NCI-H526 (cell line): ENCODE measurements around the gene GLA.

Source experiments
- DNase-seq, 2 experiments: peaks; one replicate each; lab custom pipeline; 2025; lab: John Stamatoyannopoulos, UW

The GLA gene

GRCh38 chrX:101397779-101398178 lies 9.9 kb downstream of the GLA start:
- DNase-seq: no peak

DNA sequence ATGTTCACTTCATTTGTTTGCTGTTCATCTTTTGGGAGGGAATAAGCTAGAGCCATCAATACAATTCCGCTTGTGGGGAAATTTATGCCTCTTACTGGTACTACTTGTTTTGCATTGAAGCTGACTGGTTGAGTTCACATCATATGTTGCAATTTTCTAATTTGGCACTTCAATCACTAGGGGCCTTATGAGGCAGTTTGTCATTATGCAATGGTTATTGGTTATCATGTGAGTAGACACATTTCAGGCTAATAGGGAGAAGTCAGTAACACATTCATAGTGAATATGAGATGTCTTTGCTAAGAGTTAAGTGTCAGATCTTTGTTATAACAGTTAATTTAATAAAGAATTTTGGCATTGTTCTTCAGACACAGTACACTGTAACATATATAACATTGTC lies 11.9 kb downstream of the GLA start:
- DNase-seq: no peak

- DNase-seq: no peak
Observed at GRCh38 chrX:101394372-101394771, 13.4 kb downstream of the GLA start.

GRCh38 chrX:101393530-101394305 lies 14.0 kb downstream of the GLA start:
- DNase-seq: no peak

GRCh38 chrX:101391831-101392230 lies 15.9 kb downstream of the GLA start:
- DNase-seq: no peak

DNA sequence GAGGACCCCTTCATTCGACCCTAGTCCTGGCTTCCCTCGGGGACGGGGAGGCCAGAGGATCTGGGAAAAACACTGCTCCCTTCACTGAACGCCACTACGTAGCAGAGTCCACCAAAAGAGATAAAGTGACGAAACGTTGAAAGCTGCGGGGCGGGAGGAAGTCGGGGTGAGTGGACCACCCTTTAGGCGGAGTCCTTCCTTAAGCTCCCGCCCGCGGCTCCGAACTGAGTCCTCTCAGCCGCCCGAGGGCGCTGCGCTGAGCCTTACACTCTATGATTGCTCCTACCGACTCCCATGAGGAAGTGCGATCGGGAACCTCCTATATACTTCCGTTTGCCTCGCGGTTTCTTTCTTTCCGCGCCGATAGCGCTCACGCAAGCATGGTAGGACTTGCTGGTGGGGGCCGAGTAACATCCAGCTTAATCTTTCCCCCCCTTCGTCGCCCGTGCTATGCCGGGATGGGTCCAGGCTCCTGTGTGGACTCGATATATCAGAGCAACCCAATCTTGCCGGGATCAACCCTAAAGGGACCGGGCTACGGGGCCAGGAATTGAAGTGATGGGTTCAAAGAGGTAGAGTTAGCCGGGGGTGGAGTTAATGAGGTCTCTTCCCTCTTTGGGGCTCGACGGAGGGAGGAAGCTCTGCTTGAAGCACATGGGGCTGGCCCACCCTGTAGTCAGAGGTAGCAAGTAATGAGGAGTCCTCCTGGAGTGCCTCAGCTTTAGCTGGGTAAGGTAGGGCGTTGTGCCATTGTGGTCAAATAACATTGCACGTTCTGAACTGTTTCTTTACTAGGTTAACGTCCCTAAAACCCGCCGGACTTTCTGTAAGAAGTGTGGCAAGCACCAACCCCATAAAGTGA lies 16.8 kb downstream of the GLA start, which contains the start of gene RPL36A:
Gene RPL36A (plus strand): TSS at position 348 of the 862 bp plus-strand sequence. CDS start 33 bp downstream, at position 381.
- DNase-seq: peak; percentile 87 to 95

- no peak for DNase-seq
Observed at GRCh38 chrX:101388604-101389003, 19.1 kb downstream of the GLA start.

- DNase-seq: no peak
Observed at GRCh38 chrX:101386542-101386885, 21.2 kb downstream of the GLA start.

DNA sequence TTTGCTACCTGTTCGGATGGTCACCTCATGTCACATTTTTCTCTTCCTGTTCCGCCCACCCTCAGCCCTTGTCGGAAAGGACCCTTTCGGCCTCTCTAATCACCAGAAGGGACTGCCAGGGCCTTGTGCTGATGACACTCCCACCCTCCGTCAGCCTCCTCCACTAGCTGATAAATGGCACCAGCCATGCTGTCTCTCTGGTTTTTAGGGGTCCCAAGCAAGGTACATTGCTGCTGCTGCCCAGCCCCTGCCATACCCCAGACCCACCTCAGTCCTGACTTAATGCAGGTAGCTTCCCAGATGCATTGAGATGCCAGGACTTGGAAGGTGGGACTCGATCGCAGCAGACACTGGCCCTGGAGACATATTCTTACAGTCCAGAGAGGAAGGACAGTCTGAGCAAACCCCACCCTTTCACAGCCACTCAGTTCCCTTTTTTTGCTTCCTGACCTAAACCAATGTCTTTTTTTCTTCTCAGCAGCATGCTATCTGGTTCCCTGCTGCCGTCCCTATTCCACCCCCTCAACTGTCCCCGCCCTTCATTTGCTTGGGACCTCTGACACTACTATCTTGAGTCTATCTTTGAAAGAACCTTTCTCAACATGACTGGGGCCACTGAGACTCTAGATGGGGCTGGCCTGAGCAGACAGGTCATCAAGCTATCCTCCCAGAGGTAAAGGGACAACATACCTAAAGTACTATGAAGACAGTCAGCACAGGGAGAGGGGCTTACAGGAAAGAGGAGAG lies 21.8 kb downstream of the GLA start, which contains the start of gene BTK:
Gene BTK (minus strand): TSS at position 397 of the 747 bp plus-strand sequence. CDS start 10,907 bp downstream, outside the sequence.
- DNase-seq: no peak

DNA sequence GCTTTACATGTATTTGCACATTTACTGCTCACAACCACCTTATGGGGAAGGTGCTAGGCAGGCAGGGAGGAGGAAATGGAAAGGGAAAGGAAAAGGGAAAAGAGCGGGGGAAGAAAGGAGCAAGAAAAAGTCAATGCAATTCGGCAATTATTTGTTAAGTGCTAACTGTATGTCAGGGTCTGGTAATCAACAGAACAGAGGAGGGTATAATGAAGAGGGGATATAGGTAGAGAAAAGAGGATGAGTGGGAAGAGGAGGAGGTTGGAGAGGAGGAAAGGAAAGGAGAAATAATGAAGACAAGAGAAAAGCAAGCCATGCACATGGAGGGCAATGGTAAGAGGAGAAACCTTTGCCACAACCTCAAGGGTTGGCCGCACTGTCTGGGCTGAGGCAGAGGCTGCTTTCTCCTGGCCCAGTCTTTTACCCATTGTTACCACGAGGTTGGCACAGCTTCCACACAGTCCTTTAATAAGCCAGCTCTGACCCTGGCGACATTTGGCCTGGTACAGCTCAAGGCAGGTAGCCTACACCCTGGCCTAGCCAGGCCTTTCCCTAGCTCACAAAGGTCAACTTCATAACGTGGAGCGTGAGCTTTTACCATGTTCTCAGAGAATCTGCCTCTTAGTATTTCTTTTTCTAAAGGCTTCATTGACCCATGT lies 22.6 kb downstream of the GLA start:
- no peak for DNase-seq

DNA sequence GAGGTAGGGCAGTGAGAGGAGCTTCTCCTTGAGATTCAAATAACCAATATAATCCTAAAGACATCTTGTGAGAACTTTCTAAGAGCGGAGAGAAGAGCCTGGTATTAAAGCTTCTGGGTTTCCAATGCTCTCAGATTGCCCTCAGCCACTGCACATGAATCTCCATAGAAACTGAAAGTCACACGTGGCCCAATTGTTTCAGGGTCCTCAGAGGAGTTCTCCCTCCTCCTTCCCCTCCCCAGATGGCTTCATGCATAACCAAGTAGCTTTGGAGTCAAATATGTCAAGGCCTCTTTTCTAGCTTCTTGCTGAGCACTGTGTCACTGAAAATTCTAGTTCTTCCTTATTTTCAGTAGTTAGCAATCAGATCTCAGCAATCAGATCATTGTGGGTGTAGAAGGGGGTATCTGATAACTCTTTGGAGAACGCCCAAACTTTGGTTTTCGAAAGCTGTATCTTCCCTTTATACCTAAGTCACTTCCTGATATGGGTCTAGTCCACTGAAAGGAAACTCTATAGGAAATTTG lies 24.0 kb downstream of the GLA start:
- DNase-seq: peak; percentile 12 to 17

DNA sequence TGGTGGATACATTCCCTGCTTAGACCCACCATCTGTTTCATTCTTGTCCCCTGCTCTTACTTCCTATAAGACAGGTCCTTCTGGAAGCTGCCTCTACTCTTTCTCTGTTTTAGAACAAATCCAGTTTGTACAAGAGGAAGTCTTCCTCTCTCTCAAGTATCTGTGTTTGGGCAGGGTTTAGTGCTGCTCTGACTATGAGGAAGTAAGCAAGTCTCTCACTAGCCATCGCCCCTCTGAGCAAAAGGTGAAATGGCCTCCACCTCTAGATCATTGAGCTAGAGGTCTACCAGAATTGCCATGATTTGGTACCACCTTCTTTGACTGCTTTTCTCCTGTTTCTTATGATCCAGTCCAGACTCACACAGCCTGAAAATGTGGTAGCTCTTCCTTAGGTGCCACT lies 30.2 kb downstream of the GLA start:
- DNase-seq: no peak

DNA sequence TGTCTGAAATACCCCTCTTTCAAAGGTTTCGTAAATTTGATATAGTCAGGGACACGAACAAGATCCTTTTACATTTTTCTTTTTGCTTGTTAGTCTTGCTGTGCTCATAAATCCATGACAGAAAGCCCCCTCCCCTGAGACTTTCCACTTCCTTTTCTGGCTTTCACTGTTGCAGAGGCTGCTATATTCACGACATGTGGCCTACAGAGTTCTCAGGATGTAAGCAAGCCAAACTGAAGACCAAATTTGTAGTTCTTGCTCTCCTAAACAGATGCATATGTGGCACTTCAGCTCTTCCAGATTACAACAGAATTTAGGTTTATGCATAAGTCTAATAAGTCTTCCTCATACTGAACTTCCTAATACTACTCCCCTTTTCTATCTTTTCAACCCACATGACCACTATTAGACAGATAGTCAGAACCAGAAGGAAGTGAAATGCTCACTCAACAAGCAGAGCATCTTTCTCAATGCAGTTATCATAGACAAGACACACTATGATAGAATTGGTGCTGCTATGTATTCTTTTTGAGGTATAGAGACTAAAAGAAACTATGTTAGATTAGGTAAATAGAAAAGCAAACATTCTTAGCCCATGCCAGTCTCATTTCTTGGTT lies 36.7 kb downstream of the GLA start:
- no peak for DNase-seq

- no peak for DNase-seq
Observed at GRCh38 chrX:101369687-101370086, 38.0 kb downstream of the GLA start.

DNA sequence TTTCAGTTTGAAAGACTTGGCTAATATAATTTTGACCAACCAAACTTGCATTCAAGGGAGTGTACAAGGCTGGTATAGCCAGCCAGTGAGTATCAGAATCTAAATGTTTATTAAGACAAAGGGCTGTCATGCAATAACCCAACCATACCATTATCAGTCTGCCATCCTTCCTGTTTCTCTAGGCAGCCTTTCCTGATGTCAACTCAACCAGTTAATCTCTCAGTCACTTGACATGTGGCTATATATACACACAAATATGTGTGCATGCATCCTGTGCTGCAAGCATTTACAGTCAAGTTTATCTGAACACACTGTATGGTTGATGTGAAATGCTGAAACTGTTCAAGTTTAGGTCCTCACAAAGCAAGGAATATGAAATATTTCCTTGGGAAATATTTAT lies 38.9 kb downstream of the GLA start:
- no peak for DNase-seq

GRCh38 chrX:101365301-101365795 lies 42.4 kb downstream of the GLA start:
- no peak for DNase-seq

DNA sequence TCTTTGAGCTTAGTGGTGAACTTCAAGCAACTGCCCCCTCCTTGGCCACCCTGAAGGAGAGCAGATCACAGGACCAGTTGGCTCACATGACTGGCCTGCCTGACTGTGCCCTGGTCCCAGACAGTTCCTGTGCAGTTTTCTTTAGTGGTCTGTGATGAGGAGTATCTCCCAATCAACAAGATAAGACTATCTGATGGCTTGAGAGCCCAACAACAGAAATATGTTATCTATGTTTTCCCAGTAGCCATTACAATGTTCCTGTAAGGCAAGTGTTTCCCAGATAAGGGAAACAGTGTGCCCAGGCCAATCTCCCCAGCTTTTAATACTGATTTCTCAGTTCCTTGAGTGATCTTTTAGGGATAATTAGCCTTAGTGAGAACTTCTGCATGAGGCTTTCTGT lies 45.0 kb downstream of the GLA start:
- no peak for DNase-seq

DNA sequence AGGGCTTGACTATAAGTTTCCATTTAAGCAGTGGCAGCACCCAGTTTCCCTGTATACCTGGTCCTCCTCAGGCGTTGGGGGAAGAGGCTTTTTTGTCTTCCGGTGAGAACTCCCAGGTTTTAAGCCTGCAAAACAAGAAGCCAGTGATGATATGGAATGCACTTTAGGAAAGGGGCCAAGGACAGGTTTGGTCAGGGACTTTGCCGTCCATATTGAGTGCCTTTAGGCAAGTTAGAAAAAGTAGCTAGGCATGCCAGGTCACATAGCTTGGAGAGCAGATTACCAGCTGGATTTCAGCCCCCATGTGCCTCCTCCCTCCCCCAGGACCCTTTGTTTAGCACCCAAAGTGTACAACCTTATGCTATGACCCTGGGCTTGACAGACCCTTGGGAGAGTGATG lies 45.6 kb downstream of the GLA start:
- DNase-seq: no peak

GRCh38 chrX:101360390-101360789 lies 47.3 kb downstream of the GLA start:
- DNase-seq: peak; percentile 24 to 51

DNA sequence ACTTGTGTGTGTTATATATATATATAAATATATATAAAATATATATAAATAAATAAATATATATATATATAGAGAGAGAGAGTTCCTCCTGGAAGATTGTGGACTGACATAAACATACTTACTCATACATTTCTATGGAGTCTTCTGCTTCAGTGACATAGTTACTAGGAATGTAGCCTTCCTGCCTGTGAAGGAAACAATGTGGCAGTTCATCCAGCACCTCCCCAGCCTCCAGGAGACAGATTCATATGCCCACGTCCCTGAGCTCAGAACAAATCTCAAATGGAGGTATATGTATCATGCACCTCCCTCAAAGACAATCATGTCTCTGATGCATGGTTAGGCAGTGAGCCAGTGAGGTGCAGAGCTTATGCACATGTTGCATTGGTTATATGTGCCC lies 47.8 kb downstream of the GLA start:
- no peak for DNase-seq
